ENCODE data around the gene EEIG1.

Gene EEIG1

GRCh38 chr9:128022886-128023285, 42.1 kb upstream of the EEIG1 start:
- H3K9me3 ChIP-seq (ENCODE audit: insufficient read depth, low read length) = no peaks in the 10 kb centered on the region
- no peaks in the 10 kb centered on the region for H3K27me3 ChIP-seq (ENCODE audit: low read length)
- no peak overlapping the region for H3K9ac ChIP-seq (ENCODE audit: low read length)
- no peak overlapping the region for H3K4me2 ChIP-seq (ENCODE audit: low read depth, low read length, poor library complexity, severe bottlenecking)
- H3K27ac ChIP-seq (ENCODE audit: low read depth, low read length) = no peak overlapping the region
- H3K4me3 ChIP-seq (ENCODE audit: insufficient read depth, low read length, poor library complexity, severe bottlenecking) = no peak overlapping the region
- H4K20me1 ChIP-seq (ENCODE audit: low read depth, low read length) = no peaks in the 10 kb centered on the region
- H3K36me3 ChIP-seq (ENCODE audit: low read length) = no peaks in the 10 kb centered on the region
- H3K9me2 ChIP-seq (replicated peaks; ENCODE audit: insufficient read depth, low read length) = no peaks in the 10 kb centered on the region
- H3K79me2 ChIP-seq (ENCODE audit: insufficient read depth, low read length) = no peaks in the 10 kb centered on the region
- no peak overlapping the region for H2AFZ ChIP-seq (ENCODE audit: low read depth, low read length, severe bottlenecking)
- peaks cover 27% of the 10 kb centered on the region for H3F3A ChIP-seq (ENCODE audit: insufficient read depth)
- no peak for TF ChIP-seq EZH2phosphoT487 (conservative IDR thresholded peaks at IDR 0.05; ENCODE audit: low read length)
- TF ChIP-seq CTCF (IDR thresholded peaks at IDR 0.05; ENCODE audit: insufficient read depth, low read length, poor library complexity, severe bottlenecking) = no peak

- no peaks in the 10 kb centered on the region for H3K9me3 ChIP-seq (ENCODE audit: insufficient read depth, low read length)
- no peaks in the 10 kb centered on the region for H3K36me3 ChIP-seq (ENCODE audit: low read length)
- no peak overlapping the region for H2AFZ ChIP-seq (ENCODE audit: low read depth, low read length, severe bottlenecking)
- H3K4me3 ChIP-seq (ENCODE audit: insufficient read depth, low read length, poor library complexity, severe bottlenecking) = no peak overlapping the region
- no peaks in the 10 kb centered on the region for H3K27me3 ChIP-seq (ENCODE audit: low read length)
- H3K9ac ChIP-seq (ENCODE audit: low read length) = no peak overlapping the region
- no peak for TF ChIP-seq CTCF (IDR thresholded peaks at IDR 0.05; ENCODE audit: insufficient read depth, low read length, poor library complexity, severe bottlenecking)
- no peak for TF ChIP-seq EZH2phosphoT487 (conservative IDR thresholded peaks at IDR 0.05; ENCODE audit: low read length)
- no peak overlapping the region for H3K4me2 ChIP-seq (ENCODE audit: low read depth, low read length, poor library complexity, severe bottlenecking)
- H3F3A ChIP-seq (ENCODE audit: insufficient read depth) = peaks cover 11% of the 10 kb centered on the region; the same call in 1 of the 2 replicates
- no peaks in the 10 kb centered on the region for H3K79me2 ChIP-seq (ENCODE audit: insufficient read depth, low read length)
- H3K27ac ChIP-seq (ENCODE audit: low read depth, low read length) = no peak overlapping the region
- no peaks in the 10 kb centered on the region for H4K20me1 ChIP-seq (ENCODE audit: low read depth, low read length)
- no peaks in the 10 kb centered on the region for H3K9me2 ChIP-seq (replicated peaks; ENCODE audit: insufficient read depth, low read length)
These were observed 40.3 kb upstream of the EEIG1 start for GRCh38 chr9:128021098-128021497.

GRCh38 chr9:128020692-128021091, 39.9 kb upstream of the EEIG1 start:
- Histone ChIP-seq H3K9me3 (ENCODE audit: insufficient read depth, low read length) (no peaks in the 10 kb centered on the region), H3K27me3 (ENCODE audit: low read length) (no peaks in the 10 kb centered on the region), H3F3A (ENCODE audit: insufficient read depth) (peaks cover 11% of the 10 kb centered on the region; the same call in 1 of the 2 replicates), H3K79me2 (ENCODE audit: insufficient read depth, low read length) (no peaks in the 10 kb centered on the region), H3K4me3 (ENCODE audit: insufficient read depth, low read length, poor library complexity, severe bottlenecking) (no peak overlapping the region), H3K4me2 (ENCODE audit: low read depth, low read length, poor library complexity, severe bottlenecking) (no peak overlapping the region), H3K27ac (ENCODE audit: low read depth, low read length) (no peak overlapping the region), H3K36me3 (ENCODE audit: low read length) (no peaks in the 10 kb centered on the region), H3K9me2 (replicated peaks; ENCODE audit: insufficient read depth, low read length) (no peaks in the 10 kb centered on the region), H3K9ac (ENCODE audit: low read length) (no peak overlapping the region), H4K20me1 (ENCODE audit: low read depth, low read length) (no peaks in the 10 kb centered on the region), H2AFZ (ENCODE audit: low read depth, low read length, severe bottlenecking) (no peak overlapping the region)
- TF ChIP-seq CTCF (IDR thresholded peaks at IDR 0.05; ENCODE audit: insufficient read depth, low read length, poor library complexity, severe bottlenecking) (peak; percentile 41), EZH2phosphoT487 (conservative IDR thresholded peaks at IDR 0.05; ENCODE audit: low read length) (no peak)

Data from SU-DHL-6 (cell line).